ENCODE results near the gene HACD2. TPM values are rescaled to one million over a fixed set of nuclear protein-coding genes. Genes with fewer than 3 reads are reported as not detected.

Gene HACD2
- total and polyA plus RNA-seq, 2 donors from 2014 or later, result 13.1 to 25.4 TPM

DNA sequence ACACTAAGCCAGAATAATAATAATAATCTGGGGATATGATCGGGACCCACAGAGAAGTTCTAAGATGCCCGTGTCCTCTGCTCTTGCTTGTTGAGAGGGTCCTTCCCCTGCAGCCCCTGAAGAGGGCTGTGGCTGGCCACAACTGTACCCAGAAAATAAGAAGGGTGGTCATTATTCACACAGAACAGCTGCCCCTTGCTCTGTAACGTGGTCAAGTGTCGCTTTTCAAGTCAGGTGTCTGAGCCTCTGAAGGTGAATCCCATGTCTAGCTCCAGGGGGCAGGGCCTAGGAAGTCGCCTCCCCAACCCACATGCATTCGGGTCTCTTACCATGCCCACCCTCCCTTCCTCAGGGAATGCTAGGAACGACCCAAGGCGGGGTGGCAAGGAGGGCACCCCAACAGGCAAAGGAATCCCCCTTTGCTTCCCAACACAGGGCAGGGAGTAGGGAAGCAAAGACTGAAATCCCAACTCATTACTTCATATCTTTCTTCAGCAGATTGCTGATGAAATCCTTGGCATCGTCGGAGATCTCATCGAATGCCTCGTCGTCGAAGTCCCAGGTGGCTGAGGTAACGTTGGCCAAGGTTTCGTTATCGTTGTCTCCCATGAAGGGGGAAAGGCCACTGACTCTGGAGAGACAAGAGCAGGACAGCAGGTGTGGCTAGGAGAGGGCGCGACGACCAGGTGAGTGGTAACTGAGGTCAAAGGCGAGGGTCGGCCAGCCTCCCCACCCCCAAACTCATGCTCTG lies 44.3 kb upstream of the HACD2 start:
- no peaks in the 10 kb centered on the region for H3K4me1 ChIP-seq (ENCODE audit: control insufficient read depth in 2 of 3, insufficient read depth in 2 of 3, low read depth in 1 of 3, low read length in 3 of 3)
- FAIRE-seq (no peak), DNase-seq (no peak)
- H3K9me3 ChIP-seq (ENCODE audit: control insufficient read depth in 2 of 3, insufficient read depth in 1 of 3, low read length in 3 of 3), result no peaks in the 10 kb centered on the region
- H3K27ac ChIP-seq (ENCODE audit: low read depth in 2 of 2, low read length in 2 of 2), result no peak overlapping the region
- no peaks in the 10 kb centered on the region for H3K27me3 ChIP-seq (ENCODE audit: control insufficient read depth, insufficient read depth, low read length)
- peaks cover 3 to 39% (median 25%) of the 10 kb centered on the region in 3 donors for H3K36me3 ChIP-seq (ENCODE audit: control insufficient read depth in 2 of 3, insufficient read depth in 3 of 3, low read length in 3 of 3)
- TF ChIP-seq, protein P1, sequence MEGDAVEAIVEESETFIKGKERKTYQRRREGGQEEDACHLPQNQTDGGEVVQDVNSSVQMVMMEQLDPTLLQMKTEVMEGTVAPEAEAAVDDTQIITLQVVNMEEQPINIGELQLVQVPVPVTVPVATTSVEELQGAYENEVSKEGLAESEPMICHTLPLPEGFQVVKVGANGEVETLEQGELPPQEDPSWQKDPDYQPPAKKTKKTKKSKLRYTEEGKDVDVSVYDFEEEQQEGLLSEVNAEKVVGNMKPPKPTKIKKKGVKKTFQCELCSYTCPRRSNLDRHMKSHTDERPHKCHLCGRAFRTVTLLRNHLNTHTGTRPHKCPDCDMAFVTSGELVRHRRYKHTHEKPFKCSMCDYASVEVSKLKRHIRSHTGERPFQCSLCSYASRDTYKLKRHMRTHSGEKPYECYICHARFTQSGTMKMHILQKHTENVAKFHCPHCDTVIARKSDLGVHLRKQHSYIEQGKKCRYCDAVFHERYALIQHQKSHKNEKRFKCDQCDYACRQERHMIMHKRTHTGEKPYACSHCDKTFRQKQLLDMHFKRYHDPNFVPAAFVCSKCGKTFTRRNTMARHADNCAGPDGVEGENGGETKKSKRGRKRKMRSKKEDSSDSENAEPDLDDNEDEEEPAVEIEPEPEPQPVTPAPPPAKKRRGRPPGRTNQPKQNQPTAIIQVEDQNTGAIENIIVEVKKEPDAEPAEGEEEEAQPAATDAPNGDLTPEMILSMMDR (IDR thresholded peaks at IDR 0.05; ENCODE audit: borderline replicate concordance, extremely low read depth, insufficient read depth), result no peak
- intact Hi-C loops (cut with DNase I), result no loop called here
- H3K9ac ChIP-seq (ENCODE audit: low read length in 3 of 3), result no peak overlapping the region
- H3K4me3 ChIP-seq (ENCODE audit: low read length in 3 of 3), result no peak overlapping the region

DNA sequence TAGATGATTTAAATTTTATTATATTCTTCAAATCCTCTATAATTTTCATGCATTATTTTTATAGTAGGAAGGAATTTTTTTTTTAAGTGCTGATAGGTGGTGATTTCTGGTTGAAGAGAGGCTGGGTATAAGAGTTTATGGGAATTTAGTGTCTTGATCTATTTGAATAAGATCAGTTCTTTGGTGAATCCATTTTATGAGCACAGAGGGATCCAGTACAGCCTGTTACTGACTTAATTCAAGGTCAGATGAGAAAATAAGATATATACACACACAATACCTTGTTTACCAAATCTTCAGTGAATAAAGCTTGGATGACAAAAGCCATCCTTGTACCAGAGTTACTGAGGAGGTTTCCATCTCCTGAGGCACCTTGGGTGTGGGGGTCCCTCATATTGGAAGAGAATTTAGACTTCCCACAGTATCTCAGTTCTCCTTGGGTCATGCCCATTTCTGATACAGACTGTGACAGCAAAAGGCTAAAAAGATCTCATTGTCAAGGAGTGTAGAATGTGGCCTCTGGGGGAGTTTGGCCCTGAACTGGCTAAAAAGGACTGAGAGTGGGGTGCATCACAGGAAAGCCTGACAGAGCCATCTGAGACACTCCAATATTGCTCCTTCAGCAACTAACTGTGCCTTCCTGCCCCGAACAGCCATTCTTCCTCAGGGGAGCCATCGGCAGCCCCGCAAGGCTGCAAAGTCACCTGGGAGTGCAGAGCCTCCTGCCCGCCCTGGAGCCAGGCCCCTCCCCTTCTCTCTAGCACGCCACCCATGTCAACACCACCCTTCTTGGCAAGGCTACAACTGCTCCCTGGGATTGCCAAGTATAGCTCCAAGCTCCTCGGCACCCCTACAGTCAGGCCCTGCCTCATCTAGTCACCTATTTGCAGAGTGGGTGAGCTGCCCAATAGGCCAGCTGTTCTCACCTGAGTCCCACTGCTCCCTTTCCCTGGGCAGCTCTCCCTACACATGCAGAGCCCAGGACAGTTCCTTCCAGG lies 43.1 kb upstream of the HACD2 start:
- no peak for FAIRE-seq
- H3K36me3 ChIP-seq (ENCODE audit: control insufficient read depth in 2 of 3, insufficient read depth in 3 of 3, low read length in 3 of 3), result peaks cover 3 to 39% (median 21%) of the 10 kb centered on the region in 3 donors
- H3K9me3 ChIP-seq (ENCODE audit: control insufficient read depth in 2 of 3, insufficient read depth in 1 of 3, low read length in 3 of 3), result no peaks in the 10 kb centered on the region
- TF ChIP-seq, protein P1 (IDR thresholded peaks at IDR 0.05; ENCODE audit: borderline replicate concordance, extremely low read depth, insufficient read depth), result no peak
- no peak overlapping the region for H3K4me3 ChIP-seq (ENCODE audit: low read length in 3 of 3)
- H3K27me3 ChIP-seq (ENCODE audit: control insufficient read depth, insufficient read depth, low read length), result no peaks in the 10 kb centered on the region
- intact Hi-C loops (cut with DNase I), result no loop called here
- H3K9ac ChIP-seq (ENCODE audit: low read length in 3 of 3), result no peak overlapping the region
- no peaks in the 10 kb centered on the region for H3K4me1 ChIP-seq (ENCODE audit: control insufficient read depth in 2 of 3, insufficient read depth in 2 of 3, low read depth in 1 of 3, low read length in 3 of 3)
- H3K27ac ChIP-seq (ENCODE audit: low read depth in 2 of 2, low read length in 2 of 2), result no peak overlapping the region
- no peak for DNase-seq

DNA sequence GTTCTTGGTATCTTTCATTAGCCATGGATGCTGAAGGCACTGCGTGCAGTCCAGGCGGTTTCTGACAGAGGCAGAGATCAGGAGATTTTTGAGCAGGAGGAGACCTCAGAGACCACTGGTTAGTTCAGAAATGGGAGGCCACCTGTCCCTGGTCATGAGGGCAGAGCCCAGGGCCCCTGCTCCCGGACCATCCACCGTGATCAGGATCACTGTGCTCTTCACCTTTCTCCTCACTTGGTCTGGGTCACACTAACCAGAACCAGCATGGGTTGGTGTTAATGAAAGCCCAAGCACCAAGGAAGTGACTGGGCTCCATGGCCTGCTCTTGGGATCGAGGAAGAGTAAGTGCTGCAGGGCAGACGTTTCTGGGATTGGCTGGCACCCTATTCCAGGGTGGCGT lies 42.0 kb upstream of the HACD2 start:
- Histone ChIP-seq H3K27me3 (ENCODE audit: control insufficient read depth, insufficient read depth, low read length) (no peaks in the 10 kb centered on the region), H3K9ac (ENCODE audit: low read length in 3 of 3) (no peak overlapping the region), H3K27ac (ENCODE audit: low read depth in 2 of 2, low read length in 2 of 2) (no peak overlapping the region), H3K36me3 (ENCODE audit: control insufficient read depth in 2 of 3, insufficient read depth in 3 of 3, low read length in 3 of 3) (peaks cover 3 to 44% (median 24%) of the 10 kb centered on the region in 3 donors), H3K9me3 (ENCODE audit: control insufficient read depth in 2 of 3, insufficient read depth in 1 of 3, low read length in 3 of 3) (no peaks in the 10 kb centered on the region), H3K4me3 (ENCODE audit: low read length in 3 of 3) (no peak overlapping the region), H3K4me1 (ENCODE audit: control insufficient read depth in 2 of 3, insufficient read depth in 2 of 3, low read depth in 1 of 3, low read length in 3 of 3) (no peaks in the 10 kb centered on the region)
- intact Hi-C loops (cut with DNase I), result no loop called here
- TF ChIP-seq, protein P1 (IDR thresholded peaks at IDR 0.05; ENCODE audit: borderline replicate concordance, extremely low read depth, insufficient read depth), result no peak
- DNase-seq (no peak), FAIRE-seq (no peak)

Measured in kidney (tissue), 14 donors.